ENCODE results near the gene NDNF. TPM values are rescaled to one million over a fixed set of nuclear protein-coding genes. Genes with fewer than 3 reads are reported as not detected.

NDNF gene
- total and polyA plus RNA-seq, 8 donors = 141 to 489 (median 193) TPM

GRCh38 chr4:121014544-121014943, 57.8 kb downstream of the NDNF start:
- no peak for ATAC-seq

GRCh38 chr4:121011780-121012340, 60.5 kb downstream of the NDNF start:
- intact Hi-C loops (cut with DNase I) = no loop called here
- DNase-seq = no peak

More at GRCh38 chr4:121014544-121014943, 57.8 kb downstream of the NDNF start:
- Histone ChIP-seq H3K4me1 (no peaks in the 10 kb centered on the region), H3K4me3 (no peak overlapping the region), H3K27ac (no peak overlapping the region), H3K36me3 (no peaks in the 10 kb centered on the region), H3K9me3 (no peaks in the 10 kb centered on the region), H3K27me3 (no peaks in the 10 kb centered on the region)
- TF ChIP-seq CTCF (IDR thresholded peaks at IDR 0.05) = no peak
- intact Hi-C loops (cut with DNase I) = no loop called here
- peak in 1 of 4 donors; percentile 7 for DNase-seq

GRCh38 chr4:121011138-121011537, 61.2 kb downstream of the NDNF start:
- ATAC-seq = no peak

More at GRCh38 chr4:121011780-121012340, 60.5 kb downstream of the NDNF start:
- Histone ChIP-seq H3K9me3 (no peaks in the 10 kb centered on the region), H3K27ac (no peak overlapping the region), H3K36me3 (no peaks in the 10 kb centered on the region), H3K4me3 (no peak overlapping the region), H3K4me1 (no peaks in the 10 kb centered on the region), H3K27me3 (no peaks in the 10 kb centered on the region)
- TF ChIP-seq CTCF (IDR thresholded peaks at IDR 0.05) = no peak
- no peak for ATAC-seq

GRCh38 chr4:121009578-121010478, 62.5 kb downstream of the NDNF start:
- H3K9me3 ChIP-seq = no peaks in the 10 kb centered on the region
- no peak for DNase-seq
- no peaks in the 10 kb centered on the region for H3K4me1 ChIP-seq
- ATAC-seq = no peak
- H3K27ac ChIP-seq = no peak overlapping the region
- no peak overlapping the region for H3K4me3 ChIP-seq
- H3K36me3 ChIP-seq = no peaks in the 10 kb centered on the region
- no peak for TF ChIP-seq CTCF (IDR thresholded peaks at IDR 0.05)
- H3K27me3 ChIP-seq = no peaks in the 10 kb centered on the region
- intact Hi-C loops (cut with DNase I) = no loop called here

More at GRCh38 chr4:121011138-121011537, 61.2 kb downstream of the NDNF start:
- intact Hi-C loops (cut with DNase I) = no loop called here
- no peak overlapping the region for H3K27ac ChIP-seq
- no peaks in the 10 kb centered on the region for H3K9me3 ChIP-seq
- H3K27me3 ChIP-seq = no peaks in the 10 kb centered on the region
- no peaks in the 10 kb centered on the region for H3K4me1 ChIP-seq
- H3K4me3 ChIP-seq = no peak overlapping the region
- TF ChIP-seq CTCF (IDR thresholded peaks at IDR 0.05) = no peak
- no peak for DNase-seq
- H3K36me3 ChIP-seq = no peaks in the 10 kb centered on the region

- Histone ChIP-seq H3K36me3 (no peaks in the 10 kb centered on the region), H3K27ac (no peak overlapping the region), H3K27me3 (no peaks in the 10 kb centered on the region), H3K4me1 (no peaks in the 10 kb centered on the region), H3K4me3 (no peak overlapping the region), H3K9me3 (no peaks in the 10 kb centered on the region)
- intact Hi-C loops (cut with DNase I) = no loop called here
- ATAC-seq (no peak), DNase-seq (no peak)
- no peak for TF ChIP-seq CTCF (IDR thresholded peaks at IDR 0.05)
Measured at GRCh38 chr4:121007660-121008059, 64.7 kb downstream of the NDNF start.
